Activated CD4-positive, CD25-positive, alpha-beta regulatory T cell treated with anti-CD3 and anti-CD28 coated beads, Interleukin-2, amount 50 U/mL, for 72 hours (primary cell): ENCODE measurements around the gene FBLN5.
"Not testable (repeated sequence)": the region's sequence is repeated elsewhere in the genome, so short reads cannot be mapped to it uniquely, and the experiment has no call there.

Experiments used
- DNase-seq: peaks from one replicate; pipeline ENCODE4 v3.0.0; 2021

FBLN5 gene

DNA sequence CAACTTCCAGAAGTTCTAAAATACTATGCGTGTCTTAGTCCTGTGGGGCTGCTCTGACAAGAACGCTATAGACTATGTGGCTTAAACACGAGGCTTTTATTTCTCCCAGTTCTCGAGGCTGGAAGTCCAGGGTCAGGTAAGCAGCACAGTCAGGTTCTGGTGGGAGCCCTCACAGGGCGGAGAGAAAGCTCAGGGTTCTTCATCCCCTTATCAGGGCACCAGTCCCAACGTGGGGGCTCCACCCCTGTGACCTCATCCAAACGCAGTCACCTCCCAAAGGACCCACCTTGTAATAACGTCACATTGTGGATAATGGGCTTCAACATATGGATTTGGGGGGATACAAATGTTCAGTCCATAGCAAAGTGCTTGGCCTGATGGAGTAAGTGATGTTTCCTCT lies 43.0 kb downstream of the FBLN5 start:
- no peak for DNase-seq

DNA sequence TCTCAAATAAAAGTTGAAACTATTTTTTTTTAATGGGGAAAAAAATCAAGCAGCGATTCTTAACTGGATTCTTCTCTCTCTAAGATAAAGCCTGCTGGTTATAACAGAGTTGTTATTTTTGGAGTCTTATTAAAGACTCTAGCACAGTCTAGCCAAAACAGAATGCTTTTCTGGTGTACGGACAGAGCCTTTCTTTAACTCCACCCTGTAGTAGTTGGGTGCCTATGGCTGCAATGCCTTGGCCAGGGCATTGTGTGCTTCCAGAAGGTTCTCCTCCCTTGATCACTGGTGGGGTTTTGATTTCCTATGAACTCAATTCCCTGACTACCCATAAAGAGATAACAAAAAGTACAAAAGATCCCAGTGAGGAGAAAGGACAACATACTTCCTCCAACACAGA lies 44.4 kb downstream of the FBLN5 start:
- no peak for DNase-seq

DNA sequence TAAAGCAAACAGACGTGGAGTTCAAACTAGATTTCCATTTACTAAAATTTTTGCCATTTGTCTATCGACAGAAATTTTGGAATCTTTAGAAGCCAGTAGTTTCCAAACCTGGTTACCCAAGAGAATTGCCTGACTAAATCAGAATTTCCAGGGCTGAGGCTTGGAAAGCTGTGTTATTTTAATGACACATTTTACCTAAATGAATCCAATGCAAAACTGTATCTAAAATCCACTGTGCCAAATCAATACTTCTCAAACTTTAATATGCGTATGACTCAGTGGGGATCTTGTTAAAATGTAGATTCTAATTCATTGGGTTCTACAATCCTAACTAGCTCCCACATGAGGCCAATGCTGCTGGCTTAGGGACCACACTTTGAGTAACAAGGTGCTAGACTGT lies 45.2 kb downstream of the FBLN5 start:
- no peak for DNase-seq

GRCh38 chr14:91901449-91902226 lies 45.9 kb downstream of the FBLN5 start:
- no peak for DNase-seq

- no peak for DNase-seq
Measured at GRCh38 chr14:91899806-91900205, 47.7 kb downstream of the FBLN5 start.

- DNase-seq: no peak
Measured at GRCh38 chr14:91899213-91899612, 48.3 kb downstream of the FBLN5 start.

GRCh38 chr14:91898372-91898771 lies 49.1 kb downstream of the FBLN5 start:
- DNase-seq: no peak

- DNase-seq: not testable (repeated sequence)
Measured at GRCh38 chr14:91897716-91898115, 49.8 kb downstream of the FBLN5 start.

DNA sequence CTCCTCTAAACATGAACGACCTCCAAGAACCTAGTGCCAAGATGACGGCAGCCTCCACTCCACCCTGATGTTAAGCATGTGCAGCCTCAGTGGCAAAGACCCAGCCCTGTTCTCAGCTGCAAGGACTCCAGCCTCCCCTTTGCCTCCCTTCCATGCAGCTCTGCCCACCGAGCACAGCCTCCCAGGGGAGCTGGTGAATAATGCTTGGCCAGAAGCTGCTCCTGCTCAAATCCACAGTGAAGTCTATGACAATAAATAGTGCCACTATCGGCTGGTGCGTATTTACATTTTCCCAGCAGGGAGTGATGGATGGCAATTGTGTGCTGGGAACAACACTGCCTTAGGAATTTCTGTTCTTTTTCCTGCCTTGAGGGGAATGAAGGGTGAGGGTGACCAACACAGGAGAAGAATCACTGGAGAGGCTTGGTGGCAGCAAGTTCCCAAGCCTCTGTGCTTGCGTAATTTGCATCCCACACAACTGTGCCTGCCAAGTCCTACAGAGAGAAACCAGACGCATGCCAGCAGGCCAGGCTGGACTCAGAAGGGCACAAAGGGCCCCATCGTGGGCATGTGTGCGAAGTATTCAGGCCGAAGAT lies 50.3 kb downstream of the FBLN5 start:
- no peak for DNase-seq

GRCh38 chr14:91896419-91896818 lies 51.1 kb downstream of the FBLN5 start:
- no peak for DNase-seq

- peak; percentile 22 for DNase-seq
Measured at GRCh38 chr14:91893669-91894068, 53.8 kb downstream of the FBLN5 start.

DNA sequence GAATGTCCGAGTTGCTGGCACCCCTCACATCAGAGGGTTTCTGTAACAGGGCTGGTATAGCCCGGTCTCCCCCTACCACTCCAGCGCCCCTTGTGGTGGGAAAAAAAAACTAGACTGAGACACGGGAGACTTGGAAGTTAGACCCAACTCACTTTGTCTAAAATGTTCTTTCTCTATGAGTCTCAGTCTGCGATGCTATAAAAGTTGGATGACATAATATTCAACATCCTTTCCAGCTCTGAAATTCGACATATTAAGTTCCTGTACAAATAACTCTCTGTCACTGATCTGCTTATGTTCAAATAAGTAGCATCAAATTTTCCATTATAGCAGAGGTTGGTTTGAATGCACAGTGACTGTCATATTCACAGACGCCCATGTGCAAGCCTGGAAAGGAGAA lies 54.5 kb downstream of the FBLN5 start:
- DNase-seq: peak; percentile 30

DNA sequence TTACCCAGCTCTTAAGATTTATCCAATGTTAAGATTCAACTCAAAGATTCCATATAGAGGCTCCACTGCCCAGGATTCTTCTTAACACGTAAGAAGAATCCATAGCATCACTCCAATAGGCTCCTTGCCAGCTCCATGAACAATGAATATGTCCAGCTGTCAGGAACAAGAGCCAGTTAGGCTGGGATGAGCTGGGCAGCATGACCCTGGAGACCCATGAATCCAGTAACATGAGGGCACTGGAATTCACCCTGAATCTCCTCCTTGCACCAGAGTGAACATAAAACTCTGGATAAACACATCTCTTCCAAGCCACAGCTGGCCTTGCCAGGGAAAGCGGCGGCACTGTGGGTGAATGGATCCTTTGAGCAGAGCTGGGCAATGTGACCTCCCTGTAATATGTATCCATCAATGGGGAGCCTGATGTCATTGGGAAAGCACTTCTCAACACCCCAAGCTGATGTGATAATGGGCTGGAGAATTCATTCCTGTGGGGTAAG lies 55.7 kb downstream of the FBLN5 start:
- DNase-seq: no peak

DNA sequence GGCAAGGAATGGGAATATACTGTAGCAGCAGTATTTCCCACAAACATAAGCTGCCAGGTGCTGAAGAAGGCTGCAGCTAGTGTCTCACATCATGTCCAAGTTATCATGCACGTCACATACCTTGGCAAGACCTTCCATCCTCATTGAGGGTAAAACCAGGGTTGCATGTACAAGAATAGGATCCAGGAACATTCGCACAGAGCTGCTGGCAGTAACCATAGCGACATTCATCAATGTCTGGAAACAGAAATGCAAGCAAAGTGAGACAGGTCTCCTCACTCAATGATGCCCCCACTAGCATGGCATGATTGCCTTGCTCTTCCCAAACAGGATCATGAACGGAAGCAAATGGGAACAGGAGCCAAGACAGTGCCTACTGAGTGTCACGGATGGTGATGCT lies 56.4 kb downstream of the FBLN5 start:
- no peak for DNase-seq

GRCh38 chr14:91890291-91890749 lies 57.2 kb downstream of the FBLN5 start:
- peak; percentile 13 for DNase-seq

DNA sequence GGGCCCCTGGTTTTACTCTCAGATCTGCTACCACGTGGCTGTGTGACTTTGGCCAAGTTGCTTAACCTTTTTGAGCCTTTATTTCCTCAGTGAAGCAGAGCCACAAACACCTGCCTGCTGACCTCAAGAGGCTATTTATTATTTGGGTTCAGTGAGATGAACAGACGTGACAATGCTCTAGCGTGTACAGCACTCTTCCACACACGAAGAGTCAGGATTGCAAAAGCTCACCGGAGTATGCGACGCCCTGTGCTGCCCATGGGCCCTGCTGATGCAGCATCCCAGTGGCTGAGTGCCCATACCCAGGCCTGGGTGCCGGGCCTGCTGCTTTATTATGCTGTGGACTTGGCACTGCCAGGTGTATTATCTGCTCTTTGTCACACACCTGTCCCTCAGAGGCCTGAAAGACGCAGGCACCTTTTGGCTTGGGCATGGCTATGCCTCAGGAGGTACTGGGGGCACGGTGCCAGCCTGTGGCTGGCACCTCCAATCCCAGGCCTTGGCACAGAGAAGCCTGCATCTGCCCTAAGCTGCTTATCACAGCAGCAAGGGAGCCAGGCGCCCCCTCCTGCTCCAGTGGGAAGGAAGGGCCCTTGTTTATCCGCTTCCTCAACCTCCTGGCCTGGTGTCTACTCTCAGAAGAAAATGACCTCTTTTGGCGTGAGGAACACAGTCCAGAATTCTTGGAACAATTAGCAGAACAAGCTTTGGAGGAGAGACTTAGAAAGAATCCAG lies 57.9 kb downstream of the FBLN5 start:
- peak; percentile 19 for DNase-seq

- no peak for DNase-seq
Measured at GRCh38 chr14:91888641-91889476, 58.6 kb downstream of the FBLN5 start.

- DNase-seq: no peak
Measured at GRCh38 chr14:91886961-91887360, 60.5 kb downstream of the FBLN5 start.

DNA sequence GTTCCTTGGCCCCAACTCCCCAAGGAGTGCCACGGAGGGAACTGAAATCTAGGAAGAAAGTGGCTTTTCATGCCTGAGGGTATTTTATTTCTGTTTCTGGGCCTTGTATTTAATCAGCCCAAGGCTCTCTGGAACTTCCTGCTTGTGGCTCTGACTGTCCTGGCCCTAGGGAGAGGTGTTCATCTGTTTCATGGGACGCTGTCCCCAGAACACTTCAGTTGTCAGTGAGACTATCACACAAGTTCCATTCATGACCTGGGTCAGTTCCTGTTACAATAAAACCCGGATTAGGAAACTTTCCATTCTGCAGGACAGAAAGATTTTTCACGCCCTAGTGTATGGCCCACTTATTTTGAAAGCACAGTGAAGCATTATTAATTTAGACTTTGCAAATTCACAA lies 61.7 kb downstream of the FBLN5 start:
- no peak for DNase-seq

DNA sequence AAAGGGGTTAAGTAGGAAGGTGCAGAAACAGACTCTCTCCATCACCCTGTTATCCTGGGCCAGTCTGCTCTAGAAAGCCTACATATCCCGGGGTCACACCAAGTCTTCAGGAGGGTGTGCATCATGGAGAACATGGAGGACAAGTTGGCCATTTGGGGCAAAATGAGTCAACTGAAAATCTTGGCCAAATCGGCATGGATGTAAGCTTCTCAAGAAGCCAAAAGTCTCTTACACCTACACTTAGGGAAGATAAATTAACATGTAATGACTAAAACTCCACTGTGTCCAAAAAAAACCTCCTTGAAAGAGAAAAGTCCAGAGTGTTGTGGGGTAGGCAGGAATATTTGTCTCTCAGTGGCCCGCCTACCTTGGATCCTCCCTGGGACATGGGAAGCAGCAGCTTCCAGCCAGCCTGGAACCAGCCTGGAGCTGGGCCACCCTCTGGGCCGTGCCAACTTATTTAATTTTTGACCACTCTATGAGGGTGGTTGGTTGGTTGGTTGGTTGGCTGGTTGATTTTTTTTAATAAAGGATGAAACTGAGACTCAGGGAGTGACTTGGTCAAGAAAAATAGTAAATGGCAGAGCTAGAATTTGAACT lies 62.3 kb downstream of the FBLN5 start:
- no peak for DNase-seq

GRCh38 chr14:91884664-91885063 lies 62.8 kb downstream of the FBLN5 start:
- DNase-seq: no peak

DNA sequence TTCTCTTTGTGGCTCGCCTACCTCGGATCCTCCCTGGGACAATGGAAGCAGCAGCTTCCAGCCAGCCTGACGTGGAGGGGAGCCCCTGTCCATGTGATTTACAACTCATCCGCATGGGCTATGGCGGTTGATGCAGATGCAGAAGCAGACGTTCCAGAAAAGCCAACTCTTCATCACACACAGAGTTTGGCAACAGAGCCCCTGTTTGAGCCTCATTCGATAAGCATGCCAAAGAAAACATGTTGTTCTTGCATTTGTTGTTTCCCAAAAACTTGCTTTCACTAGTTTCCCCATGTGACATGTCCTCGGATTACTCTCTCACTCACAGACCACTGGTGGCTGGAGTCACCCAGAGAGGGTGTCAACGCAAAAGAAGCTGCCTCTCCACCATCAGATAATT lies 63.7 kb downstream of the FBLN5 start:
- no peak for DNase-seq
